WERI-Rb-1 (cell line): Measurements from ENCODE around the gene ETF1.
A peak's percentile ranks its signal among the peaks of the same experiment; 100 is the strongest.

Source experiments
- DNase-seq: peaks from one replicate; pipeline ENCODE4 v3.0.0-alpha.2; 2020
- H3K27ac ChIP-seq: fragments of 250-450 bp; sonication (Bioruptor Pico); 2 replicates; pipeline ENCODE4 v1.5.1; 2020; ENCODE audit warnings: mild to moderate bottlenecking, moderate library complexity
- H3K27me3 ChIP-seq: fragments of 250-450 bp; sonication (Bioruptor Pico); 2 replicates; pipeline ENCODE4 v1.5.1; 2021; ENCODE audit warnings: mild to moderate bottlenecking, low read depth, moderate library complexity; ENCODE audit not compliant: insufficient read depth, severe bottlenecking
- H3K36me3 ChIP-seq: fragments of 250-450 bp; sonication (Bioruptor Pico); 2 replicates; pipeline ENCODE4 v1.5.1; 2020; ENCODE audit warnings: mild to moderate bottlenecking, moderate library complexity
- H3K4me3 ChIP-seq: 2 replicates; pipeline ENCODE4 v1.5.1; 2011; ENCODE audit warnings: low read depth, mild to moderate bottlenecking, control low read depth, low read length
- H3K9me3 ChIP-seq: fragments of 250-450 bp; sonication (Bioruptor Pico); 2 replicates; pipeline ENCODE4 v1.5.1; 2021; ENCODE audit warnings: mild to moderate bottlenecking, moderate library complexity; ENCODE audit not compliant: severe bottlenecking
- TF ChIP-seq, protein P1 (sequence below): IDR thresholded peaks from 2 replicates; pipeline ENCODE4 v1.5.1; 2011; ENCODE audit warnings: low read depth, mild to moderate bottlenecking, control low read depth, inconsistent platforms, low read length

ETF1 gene

DNA sequence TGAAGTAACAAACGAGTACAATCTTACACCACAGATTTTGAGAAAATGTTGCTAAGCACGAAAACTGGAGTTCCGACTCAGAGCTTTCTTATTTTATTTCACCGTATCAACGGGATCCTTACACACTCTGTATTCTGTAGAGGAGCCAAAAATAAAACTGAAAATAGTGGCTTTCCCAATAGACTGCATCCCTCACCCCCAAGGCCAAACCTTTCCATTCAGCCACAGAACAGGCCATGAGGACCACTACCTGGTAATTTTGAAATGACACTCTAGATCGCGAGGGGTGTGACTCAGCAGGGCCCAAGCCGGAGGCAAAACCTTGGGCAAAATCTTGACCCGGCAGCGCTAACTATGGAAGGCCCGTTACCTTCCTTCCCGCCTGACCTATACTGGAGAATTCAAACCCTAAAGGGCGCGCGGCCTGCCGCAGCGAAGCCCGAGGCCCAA is 31.7 kb upstream of the ETF1 start:
- Histone ChIP-seq H3K27me3 (no peaks in the 10 kb centered on the region), H3K9me3 (peaks cover 7% of the 10 kb centered on the region), H3K4me3 (peak overlapping the region; percentile 100), H3K27ac (peak overlapping the region; percentile 100), H3K36me3 (peaks cover 51% of the 10 kb centered on the region)
- DNase-seq, result no peak
- TF ChIP-seq, protein P1, sequence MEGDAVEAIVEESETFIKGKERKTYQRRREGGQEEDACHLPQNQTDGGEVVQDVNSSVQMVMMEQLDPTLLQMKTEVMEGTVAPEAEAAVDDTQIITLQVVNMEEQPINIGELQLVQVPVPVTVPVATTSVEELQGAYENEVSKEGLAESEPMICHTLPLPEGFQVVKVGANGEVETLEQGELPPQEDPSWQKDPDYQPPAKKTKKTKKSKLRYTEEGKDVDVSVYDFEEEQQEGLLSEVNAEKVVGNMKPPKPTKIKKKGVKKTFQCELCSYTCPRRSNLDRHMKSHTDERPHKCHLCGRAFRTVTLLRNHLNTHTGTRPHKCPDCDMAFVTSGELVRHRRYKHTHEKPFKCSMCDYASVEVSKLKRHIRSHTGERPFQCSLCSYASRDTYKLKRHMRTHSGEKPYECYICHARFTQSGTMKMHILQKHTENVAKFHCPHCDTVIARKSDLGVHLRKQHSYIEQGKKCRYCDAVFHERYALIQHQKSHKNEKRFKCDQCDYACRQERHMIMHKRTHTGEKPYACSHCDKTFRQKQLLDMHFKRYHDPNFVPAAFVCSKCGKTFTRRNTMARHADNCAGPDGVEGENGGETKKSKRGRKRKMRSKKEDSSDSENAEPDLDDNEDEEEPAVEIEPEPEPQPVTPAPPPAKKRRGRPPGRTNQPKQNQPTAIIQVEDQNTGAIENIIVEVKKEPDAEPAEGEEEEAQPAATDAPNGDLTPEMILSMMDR, result no peak

DNA sequence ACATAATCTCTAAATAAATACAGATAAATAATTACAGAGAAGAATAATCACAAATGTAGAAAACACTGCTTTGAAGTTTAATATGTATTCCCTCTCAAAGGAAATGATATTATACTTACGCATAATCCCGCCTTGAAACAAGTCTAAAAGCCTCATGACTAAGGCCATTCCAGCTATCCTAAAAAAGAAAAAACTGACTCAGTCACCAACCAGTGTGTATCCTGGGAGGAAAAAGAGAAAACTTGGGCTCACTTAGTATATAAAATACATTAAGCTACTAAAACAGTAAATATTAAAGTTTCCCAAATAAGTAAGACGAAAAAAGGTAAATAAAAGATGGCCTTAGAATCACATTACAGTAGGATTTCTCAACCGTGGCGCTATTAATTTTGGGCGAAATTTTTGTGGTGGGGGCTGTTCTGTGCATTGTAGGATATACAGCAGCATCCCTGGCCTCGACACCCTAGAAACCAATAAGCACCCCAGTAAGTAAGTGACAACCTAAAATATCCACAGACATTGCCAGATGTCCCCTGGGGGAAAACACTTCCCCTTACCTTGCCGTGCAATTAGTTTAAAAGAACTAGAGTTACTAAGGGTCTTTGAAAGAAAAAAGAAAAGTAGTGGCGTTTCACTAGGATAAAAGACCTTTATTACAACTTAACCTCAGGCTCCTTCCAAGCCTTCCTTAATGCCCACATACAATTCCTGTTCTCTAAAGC is 31.1 kb upstream of the ETF1 start:
- no peak for DNase-seq
- TF ChIP-seq, protein P1, result no peak
- Histone ChIP-seq H3K36me3 (peaks cover 57% of the 10 kb centered on the region), H3K9me3 (peaks cover 7% of the 10 kb centered on the region), H3K27ac (peak overlapping the region; percentile 100), H3K27me3 (no peaks in the 10 kb centered on the region), H3K4me3 (peak overlapping the region; percentile 100)

DNA sequence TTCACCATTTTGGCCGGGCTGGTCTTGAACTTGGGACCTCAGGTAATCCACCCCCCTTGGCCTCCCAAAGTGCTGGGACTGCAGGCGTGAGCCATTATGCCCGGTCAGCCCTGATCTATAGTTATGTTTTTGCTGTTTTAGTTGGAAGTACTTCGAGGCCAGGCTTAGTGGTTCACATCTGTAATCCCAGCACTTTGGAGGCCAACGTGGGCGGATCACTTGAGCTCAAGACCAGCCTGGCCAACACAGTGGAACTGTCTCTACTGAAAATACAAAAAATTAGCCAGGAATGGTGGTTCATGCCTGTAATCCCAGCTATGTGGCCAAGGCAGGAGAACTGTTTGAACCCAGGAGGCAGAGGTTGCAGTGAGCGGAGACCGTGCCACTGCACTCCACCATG is 30.2 kb upstream of the ETF1 start:
- TF ChIP-seq, protein P1, result no peak
- peaks cover 66% of the 10 kb centered on the region for H3K36me3 ChIP-seq
- no peak for DNase-seq
- H3K9me3 ChIP-seq, result peaks cover 7% of the 10 kb centered on the region
- H3K4me3 ChIP-seq, result no peak overlapping the region
- H3K27ac ChIP-seq, result no peak overlapping the region
- no peaks in the 10 kb centered on the region for H3K27me3 ChIP-seq

DNA sequence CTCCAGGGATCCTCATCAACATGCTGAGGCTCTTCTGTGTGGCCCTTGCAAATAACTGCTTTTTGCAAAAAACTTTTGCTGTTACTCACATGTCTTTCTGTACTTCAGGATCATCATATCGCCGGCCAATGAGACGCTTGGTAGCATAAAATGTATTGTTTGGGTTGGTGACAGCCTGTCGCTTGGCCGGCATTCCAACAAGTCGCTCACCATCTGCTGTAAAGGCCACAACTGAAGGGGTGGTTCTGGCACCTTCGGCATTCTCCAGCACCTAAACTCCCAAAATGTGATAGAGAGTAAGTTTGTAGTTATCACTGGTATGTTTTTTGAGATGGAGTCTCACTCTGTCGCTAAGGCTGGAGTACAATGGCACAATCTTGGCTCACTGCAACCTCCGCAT is 27.8 kb upstream of the ETF1 start:
- no peak for DNase-seq
- Histone ChIP-seq H3K27me3 (no peaks in the 10 kb centered on the region), H3K27ac (no peak overlapping the region), H3K9me3 (no peaks in the 10 kb centered on the region), H3K4me3 (no peak overlapping the region), H3K36me3 (peaks cover 89% of the 10 kb centered on the region)
- TF ChIP-seq, protein P1, result no peak

DNA sequence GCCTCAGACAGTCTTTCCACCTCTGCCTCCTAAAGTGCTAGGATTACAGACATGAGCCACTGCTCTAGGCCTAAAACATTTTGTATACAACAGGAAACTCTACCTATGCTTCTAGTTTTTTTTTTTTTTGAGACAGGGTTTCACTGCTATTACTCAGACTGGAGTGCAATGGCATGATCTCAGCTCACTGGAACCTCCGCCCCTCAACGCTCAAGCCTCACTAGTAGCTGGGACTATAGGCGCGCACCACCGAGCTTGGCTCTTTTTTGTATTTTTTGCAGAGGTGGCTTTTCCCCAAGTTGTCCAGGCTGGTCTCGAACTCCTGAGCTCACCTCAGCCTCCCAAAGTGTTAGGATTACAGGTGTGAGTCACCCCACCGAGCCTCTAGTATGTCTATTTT is 26.7 kb upstream of the ETF1 start:
- DNase-seq, result no peak
- Histone ChIP-seq H3K27me3 (no peaks in the 10 kb centered on the region), H3K36me3 (peaks cover 96% of the 10 kb centered on the region), H3K4me3 (no peak overlapping the region), H3K9me3 (no peaks in the 10 kb centered on the region), H3K27ac (no peak overlapping the region)
- TF ChIP-seq, protein P1, result no peak
